ENCODE data around the gene FXYD2. TPM values are rescaled to one million over a fixed set of nuclear protein-coding genes. Genes with fewer than 3 reads are reported as not detected.

FXYD2 gene
- total and polyA plus RNA-seq, 2 of the 4 experiments (the other 2 are of a cell fraction), result 0.09 TPM; not detected in 1

- in situ Hi-C loops (cut with MboI; ENCODE audit: low sequenced_read_pairs) (no loop called here), intact Hi-C loops (cut with micrococcal nuclease) (no loop called here), dilution Hi-C loops (cut with HindIII; ENCODE audit: low sequenced_read_pairs, unreplicated experiment) (no loop called here)
- no peak for ATAC-seq (ENCODE audit: low read depth)
- DNase-seq, result peak; percentile 56
- H2BK15ac ChIP-seq (ENCODE audit: low read depth, low read length), result no peak overlapping the region
- no peak overlapping the region for H2BK120ac ChIP-seq (ENCODE audit: low read depth, low read length)
- no peaks in the 10 kb centered on the region for H3K79me1 ChIP-seq (ENCODE audit: low read depth in 1 of 2, low read length in 2 of 2)
- H3K4me1 ChIP-seq (ENCODE audit: control insufficient read depth, insufficient read depth, low read length), result peaks cover 2% of the 10 kb centered on the region; the same call in 1 of the 2 replicates
- no peak overlapping the region for H3K27ac ChIP-seq (ENCODE audit: insufficient read depth, low read length)
- H4K20me1 ChIP-seq (ENCODE audit: insufficient read depth, low read length), result no peaks in the 10 kb centered on the region
- no peak overlapping the region for H3K56ac ChIP-seq (ENCODE audit: extremely low read depth, insufficient read depth, low read length)
- no peaks in the 10 kb centered on the region for H3K36me3 ChIP-seq (ENCODE audit: control insufficient read depth, insufficient read depth, low read length)
- H3K9me1 ChIP-seq (ENCODE audit: insufficient read depth, low read length), result no peaks in the 10 kb centered on the region
- H3K4ac ChIP-seq (ENCODE audit: low read depth, low read length), result no peak overlapping the region
- H3K14ac ChIP-seq (replicated peaks; ENCODE audit: low read depth, low read length), result no peak overlapping the region
- no peaks in the 10 kb centered on the region for H3K9me3 ChIP-seq (ENCODE audit: control insufficient read depth, insufficient read depth, low read length)
- POLR2A ChIA-PET (ENCODE audit: unreplicated experiment), result no interaction called here
- BruUV-seq (replicated peaks), result no TSS peak
- H2AFZ ChIP-seq (replicated peaks; ENCODE audit: low read length, poor library complexity), result peak overlapping the region; percentile 61
- WGBS, 2 experiments (ENCODE audit: extremely low coverage in 2 of 2, insufficient read length in 1 of 2), result no CpG with 5 or more reads among the region's 9 CpGs
- TF ChIP-seq FOS (IDR thresholded peaks at IDR 0.05; ENCODE audit: low read depth, low read length) (0 out of 2 replicates have a peak, but pooled peaks have one; percentile 12), BHLHE40 (IDR thresholded peaks at IDR 0.05; ENCODE audit: low read depth, low read length) (no peak)
- no peak overlapping the region for H3K23ac ChIP-seq (ENCODE audit: low read depth, low read length)
- H2BK5ac ChIP-seq (ENCODE audit: low read depth, low read length, poor library complexity, severe bottlenecking), result no peak overlapping the region
- no peak overlapping the region for H4K8ac ChIP-seq (ENCODE audit: low read depth in 2 of 2, low read length in 2 of 2)
- no peak overlapping the region for H3K4me3 ChIP-seq (ENCODE audit: insufficient read depth, low read depth, low read length)
- no peak overlapping the region for H3K18ac ChIP-seq (ENCODE audit: low read depth, low read length)
- no peak overlapping the region for H2AK9ac ChIP-seq (replicated peaks; ENCODE audit: low read depth, low read length, poor library complexity)
- no peak overlapping the region for H2AK5ac ChIP-seq (ENCODE audit: low read depth, low read length)
- H4K5ac ChIP-seq (ENCODE audit: low read depth, low read length), result no peak overlapping the region
- no peak overlapping the region for H2BK20ac ChIP-seq (ENCODE audit: low read depth, low read length)
- H3K4me2 ChIP-seq (ENCODE audit: low read depth, low read length), result no peak overlapping the region
- no peaks in the 10 kb centered on the region; the same call in 1 of the 2 replicates for H3K27me3 ChIP-seq (ENCODE audit: control insufficient read depth, insufficient read depth, low read length)
- H3K9ac ChIP-seq (ENCODE audit: low read depth, low read length), result no peak overlapping the region
- CTCF ChIA-PET, result interaction anchor here (0.6 to 2.6 kb wide), 19 partner anchors 10 to 1185 kb away, joined by 3 to 17 read pairs (median 3); no protein-coding TSS in a partner anchor
- no peak overlapping the region for H4K91ac ChIP-seq (ENCODE audit: insufficient read depth, low read depth, low read length)
Measured at GRCh38 chr11:117818041-117818873, 6.3 kb downstream of the FXYD2 start.

Measured in IMR-90 (cell line).